CD4-positive, alpha-beta T cell treated with Interleukin-21 for 1 hour (primary cell): ENCODE data around the gene PEDS1.
"Not testable (repeated sequence)": the region's sequence is repeated elsewhere in the genome, so short reads cannot be mapped to it uniquely, and the experiment has no call there.

Experiments used
- DNase-seq: peaks from one replicate; pipeline ENCODE4 v3.0.0-alpha.2; 2020

PEDS1 gene

GRCh38 chr20:50189681-50190250 is 36.2 kb upstream of the PEDS1 start:
- DNase-seq, result peak; percentile 44

- DNase-seq, result no peak
Observed at GRCh38 chr20:50188879-50189680, 35.6 kb upstream of the PEDS1 start.

GRCh38 chr20:50188287-50188688 is 34.8 kb upstream of the PEDS1 start:
- no peak for DNase-seq

- DNase-seq, result no peak
Observed at GRCh38 chr20:50187403-50188051, 34.0 kb upstream of the PEDS1 start.

GRCh38 chr20:50186987-50187402 is 33.5 kb upstream of the PEDS1 start:
- DNase-seq, result no peak

- DNase-seq, result peak; percentile 83
Observed at GRCh38 chr20:50186151-50186885, 32.8 kb upstream of the PEDS1 start.

- DNase-seq, result no peak
Observed at GRCh38 chr20:50185426-50185825, 31.9 kb upstream of the PEDS1 start.

- no peak for DNase-seq
Observed at GRCh38 chr20:50182346-50182745, 28.8 kb upstream of the PEDS1 start.

GRCh38 chr20:50181344-50181743 is 27.8 kb upstream of the PEDS1 start:
- DNase-seq, result no peak

GRCh38 chr20:50178672-50179071 is 25.1 kb upstream of the PEDS1 start:
- DNase-seq, result not testable (repeated sequence)

GRCh38 chr20:50175938-50176933 is 22.7 kb upstream of the PEDS1 start:
- DNase-seq, result no peak

- no peak for DNase-seq
Observed at GRCh38 chr20:50174456-50174855, 20.9 kb upstream of the PEDS1 start.

GRCh38 chr20:50172347-50173013 is 19.0 kb upstream of the PEDS1 start:
- DNase-seq, result no peak

- DNase-seq, result no peak
Observed at GRCh38 chr20:50170549-50171220, 17.2 kb upstream of the PEDS1 start.

GRCh38 chr20:50169329-50169823 is 15.9 kb upstream of the PEDS1 start:
- DNase-seq, result peak; percentile 81

GRCh38 chr20:50165684-50166554 is 12.4 kb upstream of the PEDS1 start:
- peak; percentile 63 for DNase-seq

- DNase-seq, result no peak
Observed at GRCh38 chr20:50163570-50164317, 10.2 kb upstream of the PEDS1 start.

GRCh38 chr20:50161494-50161893 is 8.0 kb upstream of the PEDS1 start:
- DNase-seq, result not testable (repeated sequence)

GRCh38 chr20:50153153-50153499 is 397 bp downstream of the PEDS1 start:
- no peak for DNase-seq
